GM12874 (cell line): ENCODE data around the gene C3orf70.

Experiments used
- TF ChIP-seq, protein P1 (sequence below): IDR thresholded peaks from 2 replicates; pipeline ENCODE4 v1.5.1; 2011; ENCODE audit warnings: low read depth, mild to moderate bottlenecking, control low read depth, low read length, moderate library complexity; ENCODE audit not compliant: insufficient read depth

C3orf70 gene

GRCh38 chr3:185126201-185126600 lies 26.7 kb downstream of the C3orf70 start:
- TF ChIP-seq, protein P1, sequence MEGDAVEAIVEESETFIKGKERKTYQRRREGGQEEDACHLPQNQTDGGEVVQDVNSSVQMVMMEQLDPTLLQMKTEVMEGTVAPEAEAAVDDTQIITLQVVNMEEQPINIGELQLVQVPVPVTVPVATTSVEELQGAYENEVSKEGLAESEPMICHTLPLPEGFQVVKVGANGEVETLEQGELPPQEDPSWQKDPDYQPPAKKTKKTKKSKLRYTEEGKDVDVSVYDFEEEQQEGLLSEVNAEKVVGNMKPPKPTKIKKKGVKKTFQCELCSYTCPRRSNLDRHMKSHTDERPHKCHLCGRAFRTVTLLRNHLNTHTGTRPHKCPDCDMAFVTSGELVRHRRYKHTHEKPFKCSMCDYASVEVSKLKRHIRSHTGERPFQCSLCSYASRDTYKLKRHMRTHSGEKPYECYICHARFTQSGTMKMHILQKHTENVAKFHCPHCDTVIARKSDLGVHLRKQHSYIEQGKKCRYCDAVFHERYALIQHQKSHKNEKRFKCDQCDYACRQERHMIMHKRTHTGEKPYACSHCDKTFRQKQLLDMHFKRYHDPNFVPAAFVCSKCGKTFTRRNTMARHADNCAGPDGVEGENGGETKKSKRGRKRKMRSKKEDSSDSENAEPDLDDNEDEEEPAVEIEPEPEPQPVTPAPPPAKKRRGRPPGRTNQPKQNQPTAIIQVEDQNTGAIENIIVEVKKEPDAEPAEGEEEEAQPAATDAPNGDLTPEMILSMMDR = no peak

GRCh38 chr3:185120126-185120525 lies 32.7 kb downstream of the C3orf70 start:
- TF ChIP-seq, protein P1 = no peak

DNA sequence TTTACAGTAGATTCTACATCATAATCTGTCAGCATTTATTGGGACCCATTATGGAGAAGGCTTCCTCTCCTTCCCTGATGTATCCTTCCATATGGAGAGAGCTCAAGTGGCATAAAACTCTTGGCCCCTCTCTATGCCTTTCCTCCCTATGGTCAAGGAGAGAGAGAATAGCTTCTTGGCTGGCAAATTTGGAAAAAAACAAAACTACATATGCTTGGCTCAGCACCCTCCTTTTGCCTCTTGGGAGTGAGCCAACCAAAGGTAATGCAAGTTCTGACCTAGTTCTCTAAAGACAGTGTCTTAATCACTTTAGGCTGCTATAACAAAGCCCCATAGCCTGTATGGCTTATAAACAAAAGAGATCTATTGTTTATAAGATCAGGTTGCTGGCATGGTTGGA lies 37.5 kb downstream of the C3orf70 start:
- TF ChIP-seq, protein P1 = no peak

DNA sequence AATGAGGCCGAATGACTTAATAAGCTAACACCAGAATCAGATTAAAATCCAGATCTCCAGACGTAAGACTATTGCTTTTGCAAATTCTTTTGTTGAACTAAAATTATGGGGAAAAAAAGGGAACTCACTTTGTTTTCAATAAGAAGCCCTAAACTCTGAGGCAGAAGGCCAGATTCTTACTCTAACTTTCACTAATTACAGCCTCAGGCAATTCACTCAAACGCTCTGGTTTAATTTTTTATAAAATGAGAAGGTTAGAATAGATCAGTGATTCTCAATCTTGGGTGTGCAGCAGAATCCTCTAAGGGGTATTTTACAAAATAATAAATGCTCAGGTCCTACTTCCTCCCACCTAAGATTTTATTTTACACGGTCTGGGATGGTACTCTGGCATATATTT lies 38.1 kb downstream of the C3orf70 start:
- TF ChIP-seq, protein P1 = no peak

GRCh38 chr3:185112186-185112585 lies 40.7 kb downstream of the C3orf70 start:
- TF ChIP-seq, protein P1 = no peak

GRCh38 chr3:185103359-185104127 lies 49.3 kb downstream of the C3orf70 start:
- TF ChIP-seq, protein P1 = no peak

DNA sequence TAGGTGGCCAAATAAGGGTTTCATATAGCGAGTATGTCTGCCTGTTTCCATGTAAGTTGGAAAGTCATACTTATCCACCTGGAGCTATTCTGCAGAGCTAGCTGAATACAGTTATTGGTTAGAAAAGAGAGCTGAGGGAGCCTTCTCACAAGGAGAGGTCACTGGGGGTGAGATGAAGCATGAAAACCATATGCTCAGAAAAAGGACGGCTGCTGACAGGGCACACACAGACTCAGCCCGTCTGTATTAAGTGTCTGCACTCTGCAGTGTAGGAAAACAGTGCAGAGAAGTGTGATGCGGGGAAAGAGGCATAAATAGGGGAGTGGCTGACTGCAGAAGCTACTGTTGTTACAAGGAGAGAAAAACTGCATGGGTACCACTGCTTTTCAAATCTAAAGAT lies 58.2 kb downstream of the C3orf70 start:
- TF ChIP-seq, protein P1 = no peak
